Measurements from ENCODE around the gene IFT22. TPM values are rescaled to one million over a fixed set of nuclear protein-coding genes. Genes with fewer than 3 reads are reported as not detected.

IFT22 gene
- total RNA-seq, 2 donors from 2014 or later: 39.0 to 44.0 TPM

Other genes with a start within 250 kb of the IFT22 start
- 10 to 100 TPM; 16.5 to 23.0 TPM for gene TRIM56, start 236.3 kb downstream of the IFT22 start, total RNA-seq
- 1 to 10 TPM in 1 of 2 donors, under 1 TPM in 1; 0.89 to 4.9 TPM for gene SERPINE1, start 194.7 kb downstream of the IFT22 start, total RNA-seq
- 10 to 100 TPM; 43.8 to 50.2 TPM for gene AP1S1, start 167.3 kb downstream of the IFT22 start, total RNA-seq
- gene VGF, start 156.2 kb downstream of the IFT22 start, total RNA-seq: 1 to 10 TPM in 1 of 2 donors, not detected in 1; 2.8 TPM
- under 1 TPM; 0.15 to 0.20 TPM for gene NAT16, start 141.5 kb downstream of the IFT22 start, total RNA-seq
- 1 to 10 TPM in 1 of 2 donors, not detected in 1; 1.3 TPM for gene MOGAT3, start 120.8 kb downstream of the IFT22 start, total RNA-seq
- gene PLOD3, start 104.2 kb downstream of the IFT22 start, total RNA-seq: 10 to 100 TPM; 53.9 to 65.5 TPM
- 10 to 100 TPM; 56.5 to 61.7 TPM for gene ZNHIT1, start 103.6 kb downstream of the IFT22 start, total RNA-seq
- gene CLDN15, start 84.0 kb downstream of the IFT22 start, total RNA-seq: 1 to 10 TPM; 6.0 to 7.1 TPM
- 100 to 1,000 TPM in 1 of 2 donors, 10 to 100 TPM in 1; 99.9 to 102 TPM for gene FIS1, start 76.7 kb downstream of the IFT22 start, total RNA-seq
- 10 to 100 TPM; 41.2 to 47.0 TPM for gene COL26A1, start 41.1 kb upstream of the IFT22 start, total RNA-seq